C4-2B (cell line): ENCODE data around the gene CAMK1D.

Experiments
- H3K27ac ChIP-seq: fragments of 450-650 bp; 2 replicates; pipeline ENCODE4 v1.5.1; 2017
- CTCF ChIP-seq: fragments of 450-650 bp; conservative IDR thresholded peaks from 2 replicates; pipeline ENCODE4 v1.5.1; 2017; ENCODE audit warnings: mild to moderate bottlenecking
- ZFX ChIP-seq: fragments of 450-650 bp; IDR thresholded peaks from 2 replicates; pipeline ENCODE4 v1.6.1; 2017

CAMK1D gene

GRCh38 chr10:12388671-12389070 lies 39.3 kb downstream of the CAMK1D start:
- TF ChIP-seq ZFX (no peak), CTCF (no peak)
- peak overlapping the region; percentile 53 for H3K27ac ChIP-seq

- peak overlapping the region; percentile 53 for H3K27ac ChIP-seq
- TF ChIP-seq ZFX (no peak), CTCF (no peak)
Measured at GRCh38 chr10:12389154-12389734, 39.9 kb downstream of the CAMK1D start.

GRCh38 chr10:12390733-12391132 lies 41.4 kb downstream of the CAMK1D start:
- TF ChIP-seq ZFX, result no peak
- no peak for TF ChIP-seq CTCF
- no peak overlapping the region for H3K27ac ChIP-seq

- H3K27ac ChIP-seq, result no peak overlapping the region
- no peak for TF ChIP-seq ZFX
- no peak for TF ChIP-seq CTCF
Measured at GRCh38 chr10:12391206-12391605, 41.9 kb downstream of the CAMK1D start.

- TF ChIP-seq CTCF, result no peak
- TF ChIP-seq ZFX, result no peak
- H3K27ac ChIP-seq, result no peak overlapping the region
Measured at GRCh38 chr10:12393831-12394230, 44.5 kb downstream of the CAMK1D start.

- H3K27ac ChIP-seq, result no peak overlapping the region
- TF ChIP-seq ZFX (no peak), CTCF (no peak)
Measured at GRCh38 chr10:12394241-12395033, 45.1 kb downstream of the CAMK1D start.

GRCh38 chr10:12396093-12396492 lies 46.7 kb downstream of the CAMK1D start:
- H3K27ac ChIP-seq, result no peak overlapping the region
- TF ChIP-seq CTCF (no peak), ZFX (no peak)
